GM11168 (cell line): ENCODE measurements around the gene GTF3C4.

Experiments used
- in situ Hi-C: fragments of 300-500 bp; cut with MboI; formaldehyde crosslinking; loops from one replicate; pipeline ENCODE4 v1.12.0; 2022; ENCODE audit warnings: low sequenced_read_pairs; ENCODE audit not compliant: unreplicated experiment

Gene GTF3C4

GRCh38 chr9:132646726-132647125, 23.5 kb upstream of the GTF3C4 start:
- in situ Hi-C loops = no loop called here

- in situ Hi-C loops = no loop called here
Measured at GRCh38 chr9:132647355-132647754, 22.9 kb upstream of the GTF3C4 start.

- in situ Hi-C loops = no loop called here
Measured at GRCh38 chr9:132647806-132648205, 22.5 kb upstream of the GTF3C4 start.

- in situ Hi-C loops = no loop called here
Measured at GRCh38 chr9:132648283-132648682, 22.0 kb upstream of the GTF3C4 start.

- in situ Hi-C loops = no loop called here
Measured at GRCh38 chr9:132648685-132649084, 21.6 kb upstream of the GTF3C4 start.

- in situ Hi-C loops = no loop called here
Measured at GRCh38 chr9:132651259-132651658, 19.0 kb upstream of the GTF3C4 start.

- in situ Hi-C loops = no loop called here
Measured at GRCh38 chr9:132656299-132656698, 14.0 kb upstream of the GTF3C4 start.

GRCh38 chr9:132662152-132662945, 7.9 kb upstream of the GTF3C4 start:
- in situ Hi-C loops = no loop called here

GRCh38 chr9:132663117-132663516, 7.1 kb upstream of the GTF3C4 start:
- in situ Hi-C loops = no loop called here

GRCh38 chr9:132663851-132664250, 6.4 kb upstream of the GTF3C4 start:
- in situ Hi-C loops = no loop called here

GRCh38 chr9:132669319-132669697, 956 bp upstream of the GTF3C4 start:
- in situ Hi-C loops = no loop called here

GRCh38 chr9:132669698-132670456, 387 bp upstream of the GTF3C4 start, which contains the start of gene DDX31:
TSS of gene DDX31 (minus strand) at chr9:132669983. CDS start at chr9:132669934, 49 bp downstream.
- in situ Hi-C loops = no loop called here

- in situ Hi-C loops = no loop called here
Measured at GRCh38 chr9:132671620-132672412, 1.6 kb downstream of the GTF3C4 start.

GRCh38 chr9:132672413-132672690, 2.1 kb downstream of the GTF3C4 start:
- in situ Hi-C loops = no loop called here

- in situ Hi-C loops = no loop called here
Measured at GRCh38 chr9:132673355-132673754, 3.1 kb downstream of the GTF3C4 start.

- in situ Hi-C loops = no loop called here
Measured at GRCh38 chr9:132674485-132674884, 4.2 kb downstream of the GTF3C4 start.

GRCh38 chr9:132677976-132678375, 7.7 kb downstream of the GTF3C4 start:
- in situ Hi-C loops = no loop called here

GRCh38 chr9:132679946-132680625, 9.8 kb downstream of the GTF3C4 start:
- in situ Hi-C loops = no loop called here

- in situ Hi-C loops = no loop called here
Measured at GRCh38 chr9:132681561-132681960, 11.3 kb downstream of the GTF3C4 start.

- in situ Hi-C loops = no loop called here
Measured at GRCh38 chr9:132683873-132684272, 13.6 kb downstream of the GTF3C4 start.
